Mucosa of gallbladder (tissue), 1 donor: Measurements from ENCODE around the gene CHMP2A. TPM values are rescaled to one million over a fixed set of nuclear protein-coding genes. Genes with fewer than 3 reads are reported as not detected.

ENCODE experiments used
- DNase-seq: peaks from one replicate; pipeline ENCODE4 v3.0.0-alpha.2; 2020; ENCODE audit warnings: low spot score
- total RNA-seq: library from RNA; stranded (reverse); gene quantifications from one replicate; pipeline ENCODE4 v1.2.1, GENCODE V29; 2021
- donor health status: DM: no; HTN: no; CAD: no.

Gene CHMP2A
- total RNA-seq, 1 donor from 2014 or later: 154 TPM

DNA sequence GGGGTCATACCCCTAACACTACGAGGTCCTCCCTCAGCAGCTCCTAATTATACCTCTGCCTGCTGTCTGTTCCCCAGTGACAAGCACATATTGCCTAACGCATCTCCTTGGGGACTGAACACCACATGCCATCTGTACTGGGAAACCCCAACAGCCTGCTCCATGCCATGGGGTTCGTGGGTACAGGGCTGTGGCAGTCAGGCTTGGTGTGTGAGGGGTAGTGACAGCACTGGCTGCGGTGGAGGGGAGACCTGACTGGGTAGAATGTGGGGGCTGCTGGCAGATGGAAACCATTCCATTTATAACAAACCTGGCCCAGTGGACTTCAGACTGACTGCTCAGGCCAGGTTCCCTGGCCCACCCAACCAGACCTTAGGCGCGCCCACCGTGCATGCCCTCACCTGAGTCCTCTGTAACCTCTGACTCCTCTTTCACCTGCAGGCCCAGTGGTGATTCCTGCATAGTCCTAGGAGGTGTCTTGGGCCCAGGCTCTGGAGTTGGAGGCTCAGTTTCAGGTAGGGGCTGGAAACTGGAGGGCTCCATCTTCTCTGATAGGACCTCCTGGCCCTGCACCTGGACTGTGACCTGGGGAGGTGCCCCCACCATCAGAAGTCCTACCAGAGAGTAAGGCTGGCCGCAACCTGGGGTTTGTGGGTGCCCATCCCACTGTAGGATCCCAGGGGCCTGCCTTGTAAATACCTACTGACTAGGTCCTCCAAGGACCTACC lies 15.2 kb upstream of the CHMP2A start:
- DNase-seq: no peak

DNA sequence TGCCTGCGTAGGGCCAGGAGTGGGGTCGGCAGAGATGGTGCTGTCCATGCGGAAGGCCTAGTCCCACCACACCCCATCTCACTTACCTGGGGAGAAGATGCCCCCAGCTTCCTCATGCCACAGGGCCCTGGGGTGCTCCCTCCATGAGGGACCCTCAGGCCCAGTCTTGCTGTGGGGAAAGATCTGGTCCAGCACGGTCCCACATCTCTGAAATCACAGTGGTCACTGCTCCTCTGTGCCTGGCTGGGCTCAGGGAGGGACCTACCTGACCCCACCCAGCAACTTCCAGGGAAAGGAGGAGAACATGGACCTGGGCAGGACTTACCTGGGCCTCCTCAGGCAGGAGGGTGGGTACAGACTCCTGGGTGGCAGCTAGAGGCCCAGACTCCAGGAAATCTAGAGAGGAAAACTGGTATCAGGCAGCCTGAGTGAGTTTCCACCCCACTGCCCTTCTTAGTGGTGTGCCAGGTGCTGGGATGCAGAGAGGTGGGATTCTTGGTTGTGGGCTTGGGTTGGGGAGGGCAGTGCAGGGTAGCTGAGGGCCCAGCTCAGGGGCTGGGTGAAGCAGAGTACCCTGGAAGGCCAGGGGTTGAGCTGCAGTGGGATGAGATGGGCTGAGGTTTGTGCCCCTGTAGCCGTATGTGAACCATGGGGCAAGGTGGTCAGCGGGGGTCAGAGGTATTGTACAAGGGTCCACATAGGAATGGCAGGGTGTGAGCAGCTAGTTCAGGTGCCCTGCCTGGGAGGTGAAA lies 14.5 kb upstream of the CHMP2A start:
- DNase-seq: no peak

DNA sequence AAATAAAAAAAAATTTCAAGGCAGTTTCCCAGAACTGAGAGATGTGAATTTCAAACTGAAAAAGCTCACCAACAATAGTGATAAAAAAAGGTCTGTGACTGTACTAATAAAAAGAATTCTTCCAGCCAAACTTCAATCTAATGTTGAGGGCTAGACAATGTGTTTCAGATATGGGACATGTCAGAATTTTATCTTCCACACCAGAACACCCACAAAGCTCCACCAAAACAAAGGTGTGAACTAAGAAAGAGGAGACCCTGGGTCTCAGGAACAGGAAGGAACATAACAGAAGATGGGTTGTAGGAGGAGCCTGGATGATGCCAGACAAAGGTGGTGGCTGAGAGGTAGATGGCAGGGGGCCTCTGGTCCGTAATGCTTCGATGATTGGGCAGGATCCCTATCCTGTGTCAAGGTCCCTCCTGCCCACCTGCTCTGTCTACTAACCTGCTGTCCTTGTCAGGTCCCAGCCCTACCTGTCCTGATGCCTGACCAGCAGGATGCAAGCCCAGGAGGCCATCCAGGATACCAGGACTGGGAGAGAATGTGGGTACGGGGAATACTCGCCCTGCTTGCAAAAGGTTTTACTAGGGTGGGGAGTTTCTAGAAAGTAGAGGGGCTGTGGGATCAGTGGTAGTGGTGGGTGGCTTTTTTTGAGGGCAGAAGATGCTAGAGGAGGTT lies 13.7 kb upstream of the CHMP2A start:
- DNase-seq: no peak

DNA sequence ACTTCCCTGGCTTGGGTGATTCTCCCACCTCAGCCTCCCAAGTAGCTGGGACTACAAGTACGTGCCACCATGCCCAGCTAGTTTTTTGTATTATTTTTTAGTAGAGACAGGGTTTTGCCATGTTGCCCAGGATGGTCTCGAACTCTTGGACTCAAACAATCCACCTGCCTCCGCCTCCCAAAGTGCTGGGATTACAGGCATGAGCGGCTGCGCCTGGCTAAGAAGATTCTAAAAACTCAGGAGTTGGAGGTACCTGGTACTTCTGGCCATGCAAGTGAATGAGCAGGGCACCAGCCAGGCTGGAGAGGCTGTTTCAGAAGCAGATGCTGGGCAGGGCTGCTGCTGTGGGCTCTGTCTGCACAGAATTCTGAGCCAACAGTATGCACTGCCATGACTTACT lies 12.1 kb upstream of the CHMP2A start:
- DNase-seq: no peak

DNA sequence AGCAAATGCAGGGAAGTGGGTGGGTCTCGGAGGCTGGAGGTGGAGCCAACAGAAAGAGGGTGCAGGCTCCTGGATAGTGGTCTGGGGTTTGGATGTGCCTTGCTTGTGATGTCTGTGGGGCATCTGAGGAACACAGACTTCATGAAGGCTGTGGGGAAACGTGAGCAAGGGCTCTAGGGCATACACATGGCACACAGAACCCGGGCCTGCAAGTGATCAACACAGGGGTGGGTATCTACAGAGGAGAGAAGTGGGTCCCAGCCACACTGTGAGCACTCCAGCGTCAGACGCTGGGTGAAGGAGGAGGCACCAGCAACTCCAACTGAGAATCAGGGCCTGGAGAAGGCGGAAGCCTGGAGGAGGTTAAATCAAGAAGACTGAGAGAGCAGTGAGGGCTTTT lies 8.9 kb upstream of the CHMP2A start:
- no peak for DNase-seq

DNA sequence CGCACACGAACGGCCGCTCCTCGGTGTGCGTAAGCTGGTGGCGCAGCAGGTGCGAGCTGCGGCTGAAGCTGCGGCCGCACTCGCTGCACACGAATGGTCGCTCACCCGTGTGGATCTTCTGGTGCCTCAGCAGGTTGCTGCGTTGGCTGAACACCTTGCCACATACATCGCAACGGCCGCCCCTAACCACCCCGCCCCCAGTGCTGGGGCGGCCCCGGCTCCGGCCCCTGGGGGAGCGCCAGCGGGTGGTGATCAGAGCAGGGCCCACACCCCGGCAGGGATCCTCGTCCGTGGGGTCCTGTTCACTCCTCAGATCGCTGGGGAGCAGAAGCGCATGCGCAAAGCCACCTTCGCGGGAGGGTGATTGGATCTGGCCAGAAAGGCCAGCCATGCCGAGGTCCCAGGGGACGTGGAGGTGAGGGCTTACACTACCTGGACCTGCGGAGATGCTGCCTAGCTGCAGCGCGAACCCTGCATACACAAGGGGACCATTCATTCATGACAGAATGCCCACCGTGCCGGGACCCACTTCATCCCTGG lies 8.2 kb upstream of the CHMP2A start:
- DNase-seq: no peak

DNA sequence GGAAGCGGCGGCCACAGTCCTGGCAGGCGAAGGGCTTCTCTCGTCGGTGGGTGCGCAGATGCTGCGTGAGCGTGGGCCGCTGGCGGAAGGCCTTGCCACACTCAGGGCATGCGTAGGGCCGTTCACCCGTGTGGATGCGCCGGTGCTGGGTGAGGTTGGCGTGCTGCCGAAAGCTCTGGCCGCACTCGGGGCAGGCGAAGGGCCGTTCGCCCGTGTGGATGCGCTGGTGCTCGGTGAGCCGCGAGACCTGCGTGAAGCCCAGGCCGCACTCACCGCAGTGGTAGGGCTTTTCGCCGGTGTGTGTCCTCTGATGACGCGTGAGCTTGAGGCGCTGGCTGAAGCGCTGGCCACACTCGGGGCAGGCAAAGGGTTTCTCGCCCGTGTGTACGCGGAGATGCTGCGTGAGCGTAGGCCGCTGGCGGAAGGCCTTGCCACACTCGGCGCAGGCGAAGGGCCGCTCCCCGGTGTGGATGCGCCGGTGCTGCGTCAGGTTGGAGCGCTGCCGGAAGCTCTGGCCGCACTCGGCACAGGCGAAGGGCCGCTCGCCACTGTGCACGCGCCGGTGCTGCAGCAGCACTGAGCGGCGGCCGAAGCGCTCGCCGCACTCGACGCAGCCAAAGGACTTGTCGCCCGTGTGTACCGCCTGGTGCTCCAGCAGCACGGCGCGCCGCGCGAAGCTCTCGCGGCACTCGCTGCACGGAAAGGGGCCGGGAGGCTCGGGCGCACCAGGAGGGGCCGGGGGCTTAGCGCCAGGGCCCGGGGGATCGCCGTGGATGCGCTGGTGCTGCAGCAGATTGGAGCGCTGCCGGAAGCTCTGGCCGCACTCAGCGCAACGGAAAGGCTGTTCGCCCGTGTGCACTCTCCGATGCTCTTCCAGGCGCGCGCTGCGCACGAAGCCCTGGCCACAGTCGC lies 7.5 kb upstream of the CHMP2A start:
- peak; percentile 38 for DNase-seq

DNA sequence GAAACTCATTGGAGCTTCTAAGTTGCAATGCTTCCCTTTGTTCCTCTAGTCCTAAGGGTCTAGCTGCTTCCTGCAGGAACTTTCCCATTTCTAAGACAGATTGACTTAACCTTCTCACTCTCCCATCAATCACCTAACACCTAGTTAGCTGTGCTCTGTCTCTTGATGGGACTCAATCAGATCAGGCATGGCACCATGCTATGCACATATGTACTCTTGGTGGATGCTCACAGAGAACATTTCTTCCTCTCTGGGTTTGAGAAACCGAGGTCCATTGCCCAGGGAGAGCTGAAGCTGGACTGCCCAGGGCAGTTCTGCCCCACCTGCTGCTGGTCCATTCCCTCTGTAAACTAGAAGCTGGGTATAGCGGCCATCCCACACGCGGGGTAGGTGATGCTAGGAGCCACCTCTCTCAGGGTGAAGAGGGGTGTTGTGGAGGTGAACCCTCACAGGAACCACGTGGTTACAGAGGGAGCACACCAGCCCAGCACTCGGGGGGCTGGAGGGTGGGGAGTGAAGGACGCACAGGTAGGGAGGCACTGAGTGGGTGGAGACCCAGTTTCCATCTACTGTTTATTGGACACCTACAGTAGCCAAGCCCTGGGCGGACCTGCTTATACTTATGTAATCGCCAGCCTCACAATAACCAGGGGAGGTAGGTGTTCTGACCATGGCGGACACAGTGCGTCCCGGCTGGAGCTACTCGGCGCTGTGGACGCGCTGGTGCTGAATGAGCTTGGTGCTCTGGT lies 6.6 kb upstream of the CHMP2A start:
- no peak for DNase-seq

DNA sequence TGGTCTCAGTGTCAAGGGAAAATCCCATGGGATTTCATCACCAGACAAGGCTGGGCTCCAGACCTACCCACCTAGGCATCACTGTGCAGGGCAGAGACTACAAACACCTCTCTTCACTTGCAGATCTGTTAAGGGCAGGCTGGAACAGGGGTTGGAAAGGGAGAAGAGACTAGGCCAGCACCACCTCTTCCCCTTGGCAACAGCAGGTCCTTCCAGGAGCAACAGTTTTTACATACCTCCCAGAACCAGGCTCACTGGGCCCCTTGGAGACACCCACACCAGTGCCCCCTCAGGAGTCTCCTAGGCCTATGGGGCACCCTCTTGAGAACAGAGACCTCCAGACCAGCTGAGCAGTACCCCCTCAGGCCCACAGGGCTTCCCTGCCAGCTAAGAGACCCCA lies 6.0 kb upstream of the CHMP2A start:
- no peak for DNase-seq

DNA sequence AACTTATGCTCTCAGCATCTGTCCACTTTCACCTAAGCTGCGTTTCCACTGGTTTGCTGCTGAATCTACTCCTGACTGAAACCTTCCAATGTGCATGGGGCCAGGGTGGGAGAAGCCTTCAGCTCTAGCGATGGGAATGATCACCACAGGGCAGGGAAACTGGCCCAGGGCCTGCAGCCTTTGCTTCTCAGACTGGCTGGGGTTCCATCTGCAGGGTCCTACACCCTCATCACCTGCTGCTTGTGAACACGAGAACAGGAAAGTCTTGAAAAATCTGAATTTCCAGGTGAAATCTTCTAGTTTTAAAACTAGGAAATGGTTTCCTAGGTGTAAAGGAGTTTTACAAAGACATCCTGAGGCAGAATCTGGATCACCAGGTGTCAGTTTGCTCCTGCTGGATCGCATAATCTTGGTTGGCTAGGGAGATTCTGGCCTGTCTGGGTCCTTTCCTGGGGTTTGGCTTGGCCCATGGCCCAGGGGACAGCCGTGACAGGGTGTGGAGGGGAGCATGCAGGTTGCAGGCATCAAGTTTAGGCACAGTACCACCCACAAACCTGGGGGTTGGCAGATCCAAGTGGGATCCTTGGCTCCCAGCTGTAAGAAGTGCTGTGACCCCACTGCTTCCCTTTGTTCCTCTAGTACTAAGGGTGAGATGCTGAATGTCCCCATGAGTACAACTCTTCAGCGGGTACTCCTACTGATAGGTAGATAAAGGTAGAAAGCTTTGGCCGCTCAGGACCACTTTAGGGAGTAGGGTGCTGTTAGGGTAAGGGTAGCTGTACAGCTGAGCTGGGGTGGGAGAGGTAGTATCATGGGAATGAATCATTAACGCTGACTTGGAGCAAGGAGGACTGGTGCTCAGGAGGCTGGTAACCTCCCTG lies 5.3 kb upstream of the CHMP2A start:
- DNase-seq: no peak

DNA sequence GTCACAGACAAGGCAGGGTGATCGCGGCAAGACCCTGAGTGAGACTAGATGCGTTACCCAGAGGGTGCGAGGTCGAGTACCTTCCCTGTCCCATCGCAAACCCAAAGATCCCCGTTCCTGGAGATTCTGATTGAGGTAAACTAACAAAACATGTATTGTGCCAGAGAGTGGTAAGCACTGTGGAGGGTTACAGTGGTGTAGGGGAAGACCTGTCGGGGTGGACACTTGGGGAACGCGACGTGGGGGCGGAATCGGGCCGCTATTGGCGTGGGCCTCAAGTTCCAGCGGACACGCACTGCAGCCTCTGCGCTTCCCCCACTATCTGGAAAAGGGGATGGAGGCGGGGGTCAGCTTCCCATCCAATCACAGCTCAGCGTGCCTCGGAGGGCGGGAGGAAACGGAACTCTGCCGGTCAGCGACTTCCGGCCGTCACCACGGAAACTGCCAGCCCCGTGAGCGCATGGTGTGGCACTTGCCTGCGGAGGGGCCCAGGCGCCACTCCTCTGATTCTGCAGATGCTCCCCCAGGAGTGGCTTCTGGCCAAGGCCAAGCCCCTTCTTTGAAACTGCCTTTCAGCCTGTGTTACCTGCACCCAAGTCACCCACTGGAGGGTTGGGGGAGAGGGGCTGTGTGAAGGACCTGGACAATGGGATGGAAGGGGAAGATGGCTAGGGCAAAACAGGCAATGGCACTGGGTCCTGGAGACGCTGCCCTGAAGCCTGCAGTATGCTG lies 4.5 kb upstream of the CHMP2A start:
- peak; percentile 89 for DNase-seq

DNA sequence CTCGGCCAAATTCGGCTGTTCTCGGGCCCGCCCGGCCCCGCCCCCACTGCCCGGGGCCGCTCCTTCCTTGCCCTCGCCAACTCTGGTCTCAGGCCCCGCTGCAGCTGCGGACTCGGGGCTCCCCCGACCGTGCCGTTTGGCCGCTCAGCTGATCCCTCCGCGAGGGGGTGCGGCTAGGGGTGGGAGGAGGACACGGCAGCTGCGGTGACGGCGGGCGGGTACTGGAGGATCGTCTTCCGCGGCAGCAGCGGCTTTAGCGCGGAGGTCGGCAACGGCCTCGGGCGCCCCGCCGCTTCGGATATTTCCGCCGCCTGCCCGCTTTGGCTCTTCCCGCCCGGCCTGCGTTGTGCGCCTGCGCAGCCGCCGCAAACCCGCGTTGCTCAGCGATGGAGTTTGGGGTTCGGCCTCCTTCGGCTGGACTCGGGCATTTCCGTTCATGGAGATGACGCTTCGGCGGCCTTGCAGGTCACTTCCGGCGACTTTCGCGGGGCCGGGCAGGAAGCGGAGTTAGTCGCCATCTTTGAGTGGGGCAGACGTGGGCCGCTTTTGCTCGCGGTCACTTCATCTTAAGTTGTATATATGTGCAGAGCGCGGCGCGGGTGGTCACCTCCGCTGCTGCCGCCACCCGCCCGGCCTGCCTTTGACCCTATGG lies 3.8 kb upstream of the CHMP2A start:
- peak; percentile 100 for DNase-seq

DNA sequence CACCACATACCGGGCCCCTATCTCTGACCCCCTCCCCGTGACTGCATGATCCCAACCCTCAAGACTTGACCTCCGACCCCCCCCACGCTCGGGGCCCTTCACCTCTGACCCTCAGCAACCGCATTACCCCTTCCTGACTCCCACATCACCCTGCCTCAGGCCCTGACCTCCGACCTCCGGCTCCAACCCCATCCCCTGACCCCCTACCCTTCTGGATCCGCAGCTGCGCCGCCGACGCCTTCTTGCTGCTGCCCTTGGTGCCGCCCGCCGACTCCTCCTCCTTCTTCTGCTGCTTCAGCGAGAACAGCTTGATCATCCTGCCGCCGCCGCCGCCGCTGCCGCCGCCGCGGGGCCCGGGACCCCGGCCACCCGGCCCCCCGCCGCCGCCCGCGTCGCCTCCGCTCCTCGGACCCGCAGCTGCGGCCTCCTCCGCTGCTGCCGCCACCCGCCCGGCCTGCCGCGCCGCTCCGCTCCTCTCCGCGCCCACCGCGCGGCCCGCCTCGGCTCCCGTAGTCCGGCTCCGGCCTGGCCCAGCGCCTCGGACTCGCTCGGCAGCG lies 3.2 kb upstream of the CHMP2A start, which contains the start of gene UBE2M:
UBE2M (minus strand) TSS at position 546 of the 557 bp plus-strand sequence; CDS start at position 316, 230 bp downstream.
- peak; percentile 39 for DNase-seq

DNA sequence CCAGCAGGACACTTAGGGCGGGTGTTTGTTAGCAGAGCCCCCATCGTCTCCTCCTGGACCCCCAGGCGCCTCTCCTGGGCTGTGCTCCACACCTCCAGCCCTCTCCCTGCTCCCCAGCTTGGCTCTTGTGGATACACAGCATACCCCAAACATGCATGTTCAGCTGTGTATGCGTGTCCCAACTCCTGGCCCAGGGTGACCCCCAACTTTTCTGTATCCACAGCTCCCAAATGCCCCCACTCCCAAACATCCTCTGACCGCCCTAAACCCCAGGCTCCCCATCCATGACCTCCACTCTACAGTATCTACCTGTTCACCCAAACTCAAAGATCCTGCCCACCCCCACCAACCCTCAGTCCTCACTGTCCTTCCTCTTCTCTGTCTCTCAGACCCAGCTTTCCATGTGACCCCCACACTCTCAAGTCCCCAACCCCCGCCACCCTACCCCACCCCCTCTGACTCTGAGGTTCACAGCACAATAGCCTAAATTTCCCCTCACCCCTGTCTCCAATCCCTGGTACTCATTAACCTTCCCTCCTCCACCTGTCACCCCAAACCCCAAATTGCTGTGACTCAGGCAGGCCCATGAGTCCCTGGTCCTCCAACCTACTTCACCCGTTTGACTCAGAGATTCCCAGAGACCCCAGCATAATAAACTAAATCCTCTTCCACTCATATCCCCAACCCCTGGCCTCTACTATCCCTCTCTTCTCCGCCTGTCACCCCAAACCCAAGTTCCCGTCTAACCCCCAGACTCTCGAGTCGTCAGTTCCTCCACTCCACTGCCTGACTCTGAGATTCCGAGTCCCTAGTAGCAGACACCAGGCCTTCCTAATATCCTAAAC lies 2.5 kb upstream of the CHMP2A start:
- DNase-seq: no peak

DNA sequence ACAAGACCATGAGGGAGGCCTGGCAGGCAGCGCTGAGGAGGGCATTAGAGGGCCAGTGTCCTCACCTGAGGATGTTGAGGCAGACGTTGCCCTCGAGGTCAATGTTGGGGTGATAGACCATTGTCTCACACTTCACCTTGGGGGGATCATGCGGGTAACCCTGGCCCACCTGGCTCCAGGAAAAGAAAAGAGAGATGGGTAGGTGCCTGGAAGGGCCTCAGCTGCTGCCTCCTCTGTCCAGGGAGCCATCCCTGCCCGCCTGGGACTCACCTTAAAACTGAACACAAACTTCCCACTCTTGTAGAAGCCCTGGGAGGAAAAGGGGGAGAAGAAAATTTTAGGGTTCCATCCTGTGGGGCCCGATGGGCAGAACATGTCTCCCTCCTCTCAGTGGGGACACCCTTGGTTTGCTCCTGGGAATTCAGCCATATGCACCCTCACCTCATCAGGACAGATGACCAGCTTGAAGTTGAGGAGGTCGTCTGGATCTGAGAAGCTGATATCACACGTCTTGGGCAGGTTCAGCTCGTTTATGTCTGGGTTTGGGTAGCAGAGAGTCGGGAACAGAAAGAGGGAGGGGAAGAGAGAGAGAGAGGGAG lies 1.8 kb upstream of the CHMP2A start:
- no peak for DNase-seq

DNA sequence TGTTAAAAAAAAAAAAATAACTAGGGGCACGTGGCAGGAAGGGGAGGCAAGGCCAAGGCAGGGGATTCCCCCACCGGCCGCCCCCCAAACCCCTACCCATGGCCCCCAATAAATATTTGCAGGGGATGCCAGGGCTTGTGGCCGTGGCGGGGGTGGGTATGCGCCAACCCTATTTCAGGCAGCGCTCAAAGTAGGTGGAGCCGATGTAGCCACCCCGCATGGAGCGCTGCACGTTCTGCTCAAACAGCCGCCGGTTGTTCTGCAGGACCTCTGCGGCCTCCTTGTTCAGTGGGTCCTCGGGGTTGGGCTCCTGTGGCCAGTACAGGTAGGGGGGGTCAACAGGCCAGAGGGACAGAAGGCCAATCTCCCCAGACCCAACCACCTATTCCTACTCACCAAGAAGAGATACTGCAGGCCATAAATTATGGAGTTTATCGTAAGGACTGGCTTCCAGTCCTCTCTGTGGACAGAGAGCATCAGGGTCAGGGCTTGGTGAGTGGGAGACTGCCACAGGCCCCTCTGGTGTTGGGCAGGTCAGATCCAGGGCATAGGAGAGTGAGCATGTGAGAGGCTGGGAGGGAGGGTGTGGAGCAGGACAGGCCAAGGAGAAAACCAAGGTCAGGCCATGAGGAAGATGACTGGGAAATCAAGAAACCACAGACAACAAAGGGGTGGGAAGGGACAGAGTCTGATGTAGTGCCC lies 1.2 kb upstream of the CHMP2A start:
- no peak for DNase-seq
